ENCODE measurements around the gene FGF14.

FGF14 gene

DNA sequence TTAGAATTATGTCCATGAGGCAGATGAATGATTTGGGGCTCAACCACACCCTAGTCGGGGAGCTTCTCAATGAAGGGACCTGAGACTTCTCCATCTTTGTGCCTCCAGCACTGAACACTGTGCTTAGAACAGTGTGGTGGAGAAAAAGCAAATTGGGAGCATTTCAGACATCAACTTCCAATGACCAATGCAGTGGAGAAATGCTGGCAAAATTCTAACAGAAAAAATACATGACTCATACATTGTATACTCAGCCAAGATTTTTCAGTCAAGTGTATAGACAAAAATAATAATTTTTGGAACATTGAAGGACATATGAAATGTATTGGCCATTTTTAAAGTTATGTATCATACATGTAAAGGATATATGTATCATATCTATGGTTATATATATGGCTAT lies 134.7 kb downstream of the FGF14 start:
- H3K4me3 ChIP-seq (ENCODE audit: low read depth, low read length) = no peak overlapping the region
- WGBS (ENCODE audit: extremely low coverage, insufficient coverage, insufficient read length) = no CpG with 5 or more reads among the region's 1 CpG
- no peak overlapping the region for H2BK5ac ChIP-seq (ENCODE audit: low read depth, low read length, poor library complexity)
- H2BK120ac ChIP-seq (ENCODE audit: insufficient read depth, low read length, poor library complexity) = no peak overlapping the region
- no peak for DNase-seq
- H3K18ac ChIP-seq (ENCODE audit: low read length) = no peak overlapping the region
- no peak overlapping the region for H4K12ac ChIP-seq (ENCODE audit: low read depth, low read length)
- H3K14ac ChIP-seq (ENCODE audit: low read length) = no peak overlapping the region
- no peaks in the 10 kb centered on the region for H3K4me1 ChIP-seq (ENCODE audit: control insufficient read depth in 1 of 2, insufficient read depth in 2 of 2, low read length in 2 of 2)
- H2AFZ ChIP-seq (ENCODE audit: insufficient read depth, low read length, poor library complexity) = no peak overlapping the region
- H3K79me1 ChIP-seq (ENCODE audit: low read length) = no peaks in the 10 kb centered on the region
- no peak overlapping the region for H2AK5ac ChIP-seq (ENCODE audit: low read length)
- no peak overlapping the region for H2BK12ac ChIP-seq (ENCODE audit: low read length)
- H3K36me3 ChIP-seq (ENCODE audit: control insufficient read depth in 1 of 2, insufficient read depth in 2 of 2, low read length in 2 of 2) = no peaks in the 10 kb centered on the region
- H3K23ac ChIP-seq (ENCODE audit: low read length) = no peak overlapping the region
- no peak overlapping the region for H4K8ac ChIP-seq (ENCODE audit: low read depth, low read length)
- H3K4me2 ChIP-seq (ENCODE audit: low read length) = no peak overlapping the region
- no peak overlapping the region for H3K9ac ChIP-seq (ENCODE audit: low read length)
- no peaks in the 10 kb centered on the region for H3K27me3 ChIP-seq (ENCODE audit: insufficient read depth, low read length)
- H3K27ac ChIP-seq (ENCODE audit: low read depth, low read length) = no peak overlapping the region
- H3K9me3 ChIP-seq (ENCODE audit: insufficient read depth, low read depth, low read length) = no peaks in the 10 kb centered on the region
- H3K4ac ChIP-seq (ENCODE audit: low read depth, low read length) = no peak overlapping the region
- no peaks in the 10 kb centered on the region for H3K79me2 ChIP-seq (ENCODE audit: control insufficient read depth, insufficient read depth, low read length, poor library complexity)
- H4K91ac ChIP-seq (ENCODE audit: low read depth, low read length) = no peak overlapping the region

DNA sequence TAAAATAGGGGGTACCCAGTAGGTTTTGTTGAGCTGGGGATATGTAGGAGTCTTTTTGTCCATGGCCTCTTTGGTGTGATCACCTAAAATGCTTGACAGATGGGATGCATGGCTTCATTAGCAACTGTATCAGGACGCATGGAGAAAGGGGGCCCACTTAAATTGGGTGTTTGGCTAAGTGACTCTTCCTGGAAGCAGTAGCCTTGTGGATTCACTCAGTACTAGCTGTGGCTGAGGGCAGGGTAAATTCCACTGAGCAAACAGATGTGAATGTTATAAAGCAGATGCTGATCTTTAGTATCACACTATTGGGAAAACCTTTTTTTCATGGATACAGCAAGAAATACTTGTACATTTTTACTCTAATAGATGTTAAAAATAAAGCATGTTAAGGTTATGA lies 140.0 kb downstream of the FGF14 start:
- Histone ChIP-seq H3K79me2 (ENCODE audit: control insufficient read depth, insufficient read depth, low read length, poor library complexity) (no peaks in the 10 kb centered on the region), H3K79me1 (ENCODE audit: low read length) (no peaks in the 10 kb centered on the region), H3K14ac (ENCODE audit: low read length) (no peak overlapping the region), H4K91ac (ENCODE audit: low read depth, low read length) (no peak overlapping the region), H3K4me1 (ENCODE audit: control insufficient read depth in 1 of 2, insufficient read depth in 2 of 2, low read length in 2 of 2) (no peaks in the 10 kb centered on the region), H3K9me3 (ENCODE audit: insufficient read depth, low read depth, low read length) (no peaks in the 10 kb centered on the region), H3K4me3 (ENCODE audit: low read depth, low read length) (no peak overlapping the region), H3K4ac (ENCODE audit: low read depth, low read length) (no peak overlapping the region), H3K18ac (ENCODE audit: low read length) (no peak overlapping the region), H2BK5ac (ENCODE audit: low read depth, low read length, poor library complexity) (no peak overlapping the region), H2BK12ac (ENCODE audit: low read length) (no peak overlapping the region), H4K12ac (ENCODE audit: low read depth, low read length) (no peak overlapping the region), H3K27ac (ENCODE audit: low read depth, low read length) (no peak overlapping the region), H3K36me3 (ENCODE audit: control insufficient read depth in 1 of 2, insufficient read depth in 2 of 2, low read length in 2 of 2) (no peaks in the 10 kb centered on the region), H2BK120ac (ENCODE audit: insufficient read depth, low read length, poor library complexity) (no peak overlapping the region), H3K23ac (ENCODE audit: low read length) (no peak overlapping the region), H3K4me2 (ENCODE audit: low read length) (no peak overlapping the region), H4K8ac (ENCODE audit: low read depth, low read length) (no peak overlapping the region), H3K9ac (ENCODE audit: low read length) (no peak overlapping the region), H2AK5ac (ENCODE audit: low read length) (no peak overlapping the region), H2AFZ (ENCODE audit: insufficient read depth, low read length, poor library complexity) (no peak overlapping the region), H3K27me3 (ENCODE audit: insufficient read depth, low read length) (no peaks in the 10 kb centered on the region)
- DNase-seq = no peak
- no CpG with 5 or more reads among the region's 1 CpG for WGBS (ENCODE audit: extremely low coverage, insufficient coverage, insufficient read length)

DNA sequence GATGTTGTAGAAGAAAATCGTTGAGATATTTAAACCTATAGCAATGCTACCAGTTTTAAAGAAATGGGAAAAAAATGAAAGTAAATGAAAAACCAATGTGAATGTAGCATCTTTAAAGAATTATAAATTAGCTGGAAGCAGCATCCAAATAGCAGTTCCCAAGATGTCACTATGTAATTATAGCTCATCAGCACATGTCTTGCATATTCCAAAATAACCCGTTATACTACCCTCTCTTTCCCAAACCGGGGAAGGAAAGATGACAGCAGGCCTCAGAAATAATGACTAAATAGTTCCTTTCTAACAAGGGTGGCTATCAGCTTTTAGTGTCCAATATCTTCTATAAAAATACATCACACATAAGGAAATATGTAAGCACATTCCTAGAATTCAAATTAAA lies 140.5 kb downstream of the FGF14 start:
- no peak overlapping the region for H4K91ac ChIP-seq (ENCODE audit: low read depth, low read length)
- H3K18ac ChIP-seq (ENCODE audit: low read length) = no peak overlapping the region
- H3K79me1 ChIP-seq (ENCODE audit: low read length) = no peaks in the 10 kb centered on the region
- H3K79me2 ChIP-seq (ENCODE audit: control insufficient read depth, insufficient read depth, low read length, poor library complexity) = no peaks in the 10 kb centered on the region
- no peak for DNase-seq
- no peaks in the 10 kb centered on the region for H3K27me3 ChIP-seq (ENCODE audit: insufficient read depth, low read length)
- no peak overlapping the region for H4K8ac ChIP-seq (ENCODE audit: low read depth, low read length)
- H3K4me2 ChIP-seq (ENCODE audit: low read length) = no peak overlapping the region
- H3K23ac ChIP-seq (ENCODE audit: low read length) = no peak overlapping the region
- H2AFZ ChIP-seq (ENCODE audit: insufficient read depth, low read length, poor library complexity) = no peak overlapping the region
- H2BK12ac ChIP-seq (ENCODE audit: low read length) = no peak overlapping the region
- H3K36me3 ChIP-seq (ENCODE audit: control insufficient read depth in 1 of 2, insufficient read depth in 2 of 2, low read length in 2 of 2) = no peaks in the 10 kb centered on the region
- H2AK5ac ChIP-seq (ENCODE audit: low read length) = no peak overlapping the region
- no peaks in the 10 kb centered on the region for H3K9me3 ChIP-seq (ENCODE audit: insufficient read depth, low read depth, low read length)
- no peak overlapping the region for H2BK5ac ChIP-seq (ENCODE audit: low read depth, low read length, poor library complexity)
- H3K4me1 ChIP-seq (ENCODE audit: control insufficient read depth in 1 of 2, insufficient read depth in 2 of 2, low read length in 2 of 2) = no peaks in the 10 kb centered on the region
- H3K9ac ChIP-seq (ENCODE audit: low read length) = no peak overlapping the region
- no peak overlapping the region for H2BK120ac ChIP-seq (ENCODE audit: insufficient read depth, low read length, poor library complexity)
- no peak overlapping the region for H3K4ac ChIP-seq (ENCODE audit: low read depth, low read length)
- no peak overlapping the region for H3K4me3 ChIP-seq (ENCODE audit: low read depth, low read length)
- no CpG with 5 or more reads among the region's 3 CpGs for WGBS (ENCODE audit: extremely low coverage, insufficient coverage, insufficient read length)
- H3K27ac ChIP-seq (ENCODE audit: low read depth, low read length) = no peak overlapping the region
- H3K14ac ChIP-seq (ENCODE audit: low read length) = no peak overlapping the region
- H4K12ac ChIP-seq (ENCODE audit: low read depth, low read length) = no peak overlapping the region

DNA sequence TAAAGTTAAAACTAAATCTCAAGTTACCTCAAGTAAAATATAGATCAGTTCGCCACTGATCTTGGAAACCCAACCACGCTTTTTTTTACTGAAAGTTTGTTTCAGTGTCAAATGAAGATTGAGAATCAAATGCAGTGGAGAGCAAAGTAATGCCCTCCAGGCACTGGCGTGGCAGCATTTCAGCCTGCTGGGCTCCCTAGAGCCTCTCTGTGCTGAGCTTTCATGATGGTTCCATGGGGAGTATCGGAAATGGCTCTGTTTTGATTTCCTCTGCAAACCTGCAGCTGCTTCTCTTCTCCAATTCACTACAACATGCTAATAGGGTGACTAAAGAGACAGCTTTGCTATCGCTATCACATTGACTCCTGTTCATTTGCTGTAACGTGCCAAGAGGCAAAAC lies 141.6 kb downstream of the FGF14 start:
- no peak overlapping the region for H3K4ac ChIP-seq (ENCODE audit: low read depth, low read length)
- no peaks in the 10 kb centered on the region for H3K9me3 ChIP-seq (ENCODE audit: insufficient read depth, low read depth, low read length)
- H3K9ac ChIP-seq (ENCODE audit: low read length) = no peak overlapping the region
- DNase-seq = no peak
- H3K79me1 ChIP-seq (ENCODE audit: low read length) = no peaks in the 10 kb centered on the region
- no peak overlapping the region for H4K91ac ChIP-seq (ENCODE audit: low read depth, low read length)
- no peaks in the 10 kb centered on the region for H3K79me2 ChIP-seq (ENCODE audit: control insufficient read depth, insufficient read depth, low read length, poor library complexity)
- no peak overlapping the region for H3K23ac ChIP-seq (ENCODE audit: low read length)
- H3K4me3 ChIP-seq (ENCODE audit: low read depth, low read length) = no peak overlapping the region
- no peak overlapping the region for H4K12ac ChIP-seq (ENCODE audit: low read depth, low read length)
- H3K4me1 ChIP-seq (ENCODE audit: control insufficient read depth in 1 of 2, insufficient read depth in 2 of 2, low read length in 2 of 2) = no peaks in the 10 kb centered on the region
- H2BK12ac ChIP-seq (ENCODE audit: low read length) = no peak overlapping the region
- no CpG with 5 or more reads among the region's 6 CpGs for WGBS (ENCODE audit: extremely low coverage, insufficient coverage, insufficient read length)
- H3K27ac ChIP-seq (ENCODE audit: low read depth, low read length) = no peak overlapping the region
- H2AK5ac ChIP-seq (ENCODE audit: low read length) = no peak overlapping the region
- H3K14ac ChIP-seq (ENCODE audit: low read length) = no peak overlapping the region
- H2AFZ ChIP-seq (ENCODE audit: insufficient read depth, low read length, poor library complexity) = no peak overlapping the region
- H2BK5ac ChIP-seq (ENCODE audit: low read depth, low read length, poor library complexity) = no peak overlapping the region
- H3K36me3 ChIP-seq (ENCODE audit: control insufficient read depth in 1 of 2, insufficient read depth in 2 of 2, low read length in 2 of 2) = no peaks in the 10 kb centered on the region
- no peaks in the 10 kb centered on the region for H3K27me3 ChIP-seq (ENCODE audit: insufficient read depth, low read length)
- no peak overlapping the region for H3K4me2 ChIP-seq (ENCODE audit: low read length)
- no peak overlapping the region for H2BK120ac ChIP-seq (ENCODE audit: insufficient read depth, low read length, poor library complexity)
- H4K8ac ChIP-seq (ENCODE audit: low read depth, low read length) = no peak overlapping the region
- H3K18ac ChIP-seq (ENCODE audit: low read length) = no peak overlapping the region

DNA sequence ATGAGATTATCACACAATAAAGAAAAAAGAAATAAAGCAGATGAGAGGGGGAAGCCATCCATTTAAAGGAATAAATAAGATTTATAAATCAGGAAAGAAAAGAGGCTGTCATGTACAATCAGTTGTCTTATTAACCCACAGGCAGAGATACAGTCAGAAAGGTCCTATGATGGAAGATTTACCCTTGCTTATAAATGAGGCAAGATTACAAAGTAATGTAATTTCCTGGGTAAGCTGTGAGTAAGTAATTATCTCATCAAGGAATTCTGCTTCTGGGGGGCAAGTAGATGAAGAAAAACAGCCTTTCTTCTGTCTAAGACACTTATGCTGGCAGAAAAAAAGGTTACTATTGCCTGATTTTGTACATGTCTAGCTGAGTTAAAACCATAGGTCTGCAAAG lies 146.4 kb downstream of the FGF14 start:
- Histone ChIP-seq H3K4me2 (ENCODE audit: low read length) (no peak overlapping the region), H3K79me2 (ENCODE audit: control insufficient read depth, insufficient read depth, low read length, poor library complexity) (no peaks in the 10 kb centered on the region), H3K9ac (ENCODE audit: low read length) (no peak overlapping the region), H2BK12ac (ENCODE audit: low read length) (no peak overlapping the region), H3K27ac (ENCODE audit: low read depth, low read length) (no peak overlapping the region), H2AK5ac (ENCODE audit: low read length) (no peak overlapping the region), H2AFZ (ENCODE audit: insufficient read depth, low read length, poor library complexity) (no peak overlapping the region), H3K4me3 (ENCODE audit: low read depth, low read length) (no peak overlapping the region), H3K27me3 (ENCODE audit: insufficient read depth, low read length) (no peaks in the 10 kb centered on the region), H3K23ac (ENCODE audit: low read length) (no peak overlapping the region), H3K18ac (ENCODE audit: low read length) (no peak overlapping the region), H3K9me3 (ENCODE audit: insufficient read depth, low read depth, low read length) (no peaks in the 10 kb centered on the region), H3K36me3 (ENCODE audit: control insufficient read depth in 1 of 2, insufficient read depth in 2 of 2, low read length in 2 of 2) (no peaks in the 10 kb centered on the region), H4K12ac (ENCODE audit: low read depth, low read length) (no peak overlapping the region), H2BK5ac (ENCODE audit: low read depth, low read length, poor library complexity) (no peak overlapping the region), H3K4ac (ENCODE audit: low read depth, low read length) (no peak overlapping the region), H4K91ac (ENCODE audit: low read depth, low read length) (no peak overlapping the region), H3K4me1 (ENCODE audit: control insufficient read depth in 1 of 2, insufficient read depth in 2 of 2, low read length in 2 of 2) (no peaks in the 10 kb centered on the region), H2BK120ac (ENCODE audit: insufficient read depth, low read length, poor library complexity) (no peak overlapping the region), H3K14ac (ENCODE audit: low read length) (no peak overlapping the region), H3K79me1 (ENCODE audit: low read length) (no peaks in the 10 kb centered on the region), H4K8ac (ENCODE audit: low read depth, low read length) (no peak overlapping the region)
- DNase-seq = no peak
